ENCODE measurements around the gene GLI3. TPM values are rescaled to one million over a fixed set of nuclear protein-coding genes. Genes with fewer than 3 reads are reported as not detected.

GLI3 gene
- total and polyA plus RNA-seq, 2 donors (not counting 1 experiment from before 2014, with no cell fraction given) = 6.4 to 6.5 TPM

GRCh38 chr7:42227021-42227420, 10.0 kb downstream of the GLI3 start:
- Histone ChIP-seq H3K4me3 (replicated peaks in 1 of 4; ENCODE audit: control extremely low read depth in 1 of 4, insufficient read depth in 1 of 4, low read depth in 3 of 4, low read length in 4 of 4) (no peak overlapping the region), H3K4me2 (ENCODE audit: extremely low read depth, insufficient read depth, low read length) (no peak overlapping the region), H3K79me2 (ENCODE audit: control insufficient read depth, insufficient read depth, low read length) (peaks cover 8% of the 10 kb centered on the region), H3K27me3 (ENCODE audit: control insufficient read depth, insufficient read depth, low read length) (no peaks in the 10 kb centered on the region), H2AFZ (ENCODE audit: low read length) (no peak overlapping the region), H3K9me3 (ENCODE audit: control insufficient read depth, insufficient read depth, low read depth, low read length) (no peaks in the 10 kb centered on the region), H3K4me1 (ENCODE audit: control insufficient read depth, extremely low read depth, insufficient read depth, low read length) (peaks cover 5% of the 10 kb centered on the region), H3K36me3 (ENCODE audit: control insufficient read depth, insufficient read depth, low read length) (peaks cover 2% of the 10 kb centered on the region), H4K20me1 (ENCODE audit: control insufficient read depth, extremely low read depth, insufficient read depth, low read length) (peaks cover 2% of the 10 kb centered on the region), H3K27ac (ENCODE audit: insufficient read depth, low read length) (no peak overlapping the region), H3K9ac (ENCODE audit: insufficient read depth, low read length) (no peak overlapping the region)
- TF ChIP-seq EZH2 (IDR thresholded peaks at IDR 0.05; ENCODE audit: low read length, missing control alignments) (no peak), CTCF (conservative IDR thresholded peaks at IDR 0.05 in 1 of 2, IDR thresholded peaks at IDR 0.05 in 1 of 2; ENCODE audit: low read depth in 1 of 2, low read length in 2 of 2) (no peak)
- peak in 1 of 2 donors; percentile 18 for DNase-seq (ENCODE audit: low read depth in 2 of 2)

- no peak overlapping the region for H3K9ac ChIP-seq (ENCODE audit: insufficient read depth, low read length)
- peak in 1 of 2 donors; percentile 52 for DNase-seq (ENCODE audit: low read depth in 2 of 2)
- H3K27ac ChIP-seq (ENCODE audit: insufficient read depth, low read length) = no peak overlapping the region
- peaks cover 2% of the 10 kb centered on the region for H4K20me1 ChIP-seq (ENCODE audit: control insufficient read depth, extremely low read depth, insufficient read depth, low read length)
- no peaks in the 10 kb centered on the region for H3K27me3 ChIP-seq (ENCODE audit: control insufficient read depth, insufficient read depth, low read length)
- H3K9me3 ChIP-seq (ENCODE audit: control insufficient read depth, insufficient read depth, low read depth, low read length) = no peaks in the 10 kb centered on the region
- H3K79me2 ChIP-seq (ENCODE audit: control insufficient read depth, insufficient read depth, low read length) = peaks cover 7% of the 10 kb centered on the region
- H3K4me1 ChIP-seq (ENCODE audit: control insufficient read depth, extremely low read depth, insufficient read depth, low read length) = peaks cover 5% of the 10 kb centered on the region
- TF ChIP-seq CTCF (conservative IDR thresholded peaks at IDR 0.05 in 1 of 2, IDR thresholded peaks at IDR 0.05 in 1 of 2; ENCODE audit: low read depth in 1 of 2, low read length in 2 of 2) = no peak
- no peak for TF ChIP-seq EZH2 (IDR thresholded peaks at IDR 0.05; ENCODE audit: low read length, missing control alignments)
- peak overlapping the region; percentile 15 for H3K4me2 ChIP-seq (ENCODE audit: extremely low read depth, insufficient read depth, low read length)
- H3K4me3 ChIP-seq (replicated peaks in 1 of 4; ENCODE audit: control extremely low read depth in 1 of 4, insufficient read depth in 1 of 4, low read depth in 3 of 4, low read length in 4 of 4) = no peak overlapping the region
- H3K36me3 ChIP-seq (ENCODE audit: control insufficient read depth, insufficient read depth, low read length) = peaks cover 2% of the 10 kb centered on the region
- no peak overlapping the region for H2AFZ ChIP-seq (ENCODE audit: low read length)
Measured at GRCh38 chr7:42226354-42226941, 10.6 kb downstream of the GLI3 start.

GRCh38 chr7:42224391-42225003, 12.5 kb downstream of the GLI3 start:
- peaks cover under 1% of the 10 kb centered on the region for H4K20me1 ChIP-seq (ENCODE audit: control insufficient read depth, extremely low read depth, insufficient read depth, low read length)

More at GRCh38 chr7:42224391-42225003, 12.5 kb downstream of the GLI3 start:
- Histone ChIP-seq H3K9ac (ENCODE audit: insufficient read depth, low read length) (no peak overlapping the region), H3K4me3 (replicated peaks in 1 of 4; ENCODE audit: control extremely low read depth in 1 of 4, insufficient read depth in 1 of 4, low read depth in 3 of 4, low read length in 4 of 4) (no peak overlapping the region), H3K4me2 (ENCODE audit: extremely low read depth, insufficient read depth, low read length) (no peak overlapping the region), H3K27me3 (ENCODE audit: control insufficient read depth, insufficient read depth, low read length) (no peaks in the 10 kb centered on the region), H3K36me3 (ENCODE audit: control insufficient read depth, insufficient read depth, low read length) (peaks cover 2% of the 10 kb centered on the region), H3K4me1 (ENCODE audit: control insufficient read depth, extremely low read depth, insufficient read depth, low read length) (peaks cover 5% of the 10 kb centered on the region), H3K79me2 (ENCODE audit: control insufficient read depth, insufficient read depth, low read length) (no peaks in the 10 kb centered on the region), H2AFZ (ENCODE audit: low read length) (no peak overlapping the region), H3K27ac (ENCODE audit: insufficient read depth, low read length) (no peak overlapping the region), H3K9me3 (ENCODE audit: control insufficient read depth, insufficient read depth, low read depth, low read length) (no peaks in the 10 kb centered on the region)
- DNase-seq (ENCODE audit: low read depth in 2 of 2) = no peak
- TF ChIP-seq CTCF (conservative IDR thresholded peaks at IDR 0.05 in 1 of 2, IDR thresholded peaks at IDR 0.05 in 1 of 2; ENCODE audit: low read depth in 1 of 2, low read length in 2 of 2) (no peak), EZH2 (IDR thresholded peaks at IDR 0.05; ENCODE audit: low read length, missing control alignments) (no peak)

Data from fibroblast of lung (primary cell).